ENCODE data around the gene AKAP8L.

The AKAP8L gene

DNA sequence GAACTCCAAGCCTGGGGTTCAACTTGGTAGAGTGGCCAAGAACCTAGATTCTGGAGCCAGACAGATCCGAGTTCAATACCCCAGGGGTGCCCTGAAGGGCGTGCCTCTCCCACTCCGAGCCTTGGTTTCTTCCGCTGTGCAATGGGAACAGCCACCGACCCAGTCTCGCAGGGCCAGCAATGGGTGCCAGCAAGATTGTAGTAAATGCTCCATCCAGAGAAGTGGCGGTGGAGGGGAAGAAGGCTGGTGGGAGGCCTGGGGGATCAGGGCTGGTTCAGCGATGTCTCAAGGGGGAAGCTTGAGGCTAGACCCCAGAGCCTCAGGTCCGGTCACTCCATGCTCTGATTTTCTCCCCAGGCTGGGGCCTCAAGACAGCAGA lies 26.4 kb upstream of the AKAP8L start:
- Mint-ChIP-seq H3K36me3 (ENCODE audit: low read depth) (peaks cover 4% of the 10 kb centered on the region), H3K4me3 (peak overlapping the region in 1 of 3 experiments; percentile 36), H3K4me1 (peaks cover 6% of the 10 kb centered on the region), H3K27me3 (ENCODE audit: low read depth) (peaks cover 4% of the 10 kb centered on the region), H3K27ac (no peak overlapping the region), H3K9me3 (no peaks in the 10 kb centered on the region)
- TF ChIP-seq, protein P1, sequence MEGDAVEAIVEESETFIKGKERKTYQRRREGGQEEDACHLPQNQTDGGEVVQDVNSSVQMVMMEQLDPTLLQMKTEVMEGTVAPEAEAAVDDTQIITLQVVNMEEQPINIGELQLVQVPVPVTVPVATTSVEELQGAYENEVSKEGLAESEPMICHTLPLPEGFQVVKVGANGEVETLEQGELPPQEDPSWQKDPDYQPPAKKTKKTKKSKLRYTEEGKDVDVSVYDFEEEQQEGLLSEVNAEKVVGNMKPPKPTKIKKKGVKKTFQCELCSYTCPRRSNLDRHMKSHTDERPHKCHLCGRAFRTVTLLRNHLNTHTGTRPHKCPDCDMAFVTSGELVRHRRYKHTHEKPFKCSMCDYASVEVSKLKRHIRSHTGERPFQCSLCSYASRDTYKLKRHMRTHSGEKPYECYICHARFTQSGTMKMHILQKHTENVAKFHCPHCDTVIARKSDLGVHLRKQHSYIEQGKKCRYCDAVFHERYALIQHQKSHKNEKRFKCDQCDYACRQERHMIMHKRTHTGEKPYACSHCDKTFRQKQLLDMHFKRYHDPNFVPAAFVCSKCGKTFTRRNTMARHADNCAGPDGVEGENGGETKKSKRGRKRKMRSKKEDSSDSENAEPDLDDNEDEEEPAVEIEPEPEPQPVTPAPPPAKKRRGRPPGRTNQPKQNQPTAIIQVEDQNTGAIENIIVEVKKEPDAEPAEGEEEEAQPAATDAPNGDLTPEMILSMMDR (IDR thresholded peaks at IDR 0.05; ENCODE audit: unreplicated experiment in 3 of 3) = no peak

DNA sequence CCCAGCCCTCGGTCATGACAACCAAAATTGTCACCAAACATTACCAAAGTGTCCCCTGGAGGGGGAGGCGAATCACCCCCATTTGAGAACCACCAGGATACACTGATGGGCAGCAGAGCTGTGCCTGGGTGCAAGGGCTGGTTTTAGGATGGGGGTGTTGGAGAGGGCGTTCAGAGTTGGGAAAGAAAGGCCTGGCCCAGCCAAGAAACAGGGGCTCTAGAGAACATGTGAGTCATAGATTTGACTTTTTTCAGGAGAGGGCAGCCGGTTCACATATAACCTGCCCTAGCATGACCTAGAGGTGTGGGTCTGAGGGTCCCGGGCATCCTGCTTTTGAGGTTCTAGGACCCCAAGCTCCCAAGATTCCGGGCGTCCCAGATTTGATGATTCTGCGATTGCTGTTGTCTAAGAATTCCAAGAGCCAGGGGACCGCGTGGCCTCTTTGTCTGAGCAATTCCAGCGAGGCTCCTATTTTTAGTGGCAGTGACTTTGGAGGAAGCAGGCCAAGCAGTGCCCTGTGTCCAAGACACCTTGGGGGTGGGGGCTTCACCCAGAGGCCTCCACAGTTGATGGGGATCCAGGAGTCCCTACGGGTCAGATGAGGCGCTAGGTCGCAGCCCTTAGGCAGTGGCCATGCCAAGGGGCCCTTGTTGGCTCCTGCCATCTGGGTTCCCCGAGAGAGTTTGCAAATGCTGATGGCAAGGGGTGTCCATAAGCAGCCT lies 25.9 kb upstream of the AKAP8L start:
- TF ChIP-seq, protein P1 (IDR thresholded peaks at IDR 0.05; ENCODE audit: unreplicated experiment in 3 of 3) = no peak
- H3K27ac Mint-ChIP-seq = no peak overlapping the region
- peaks cover 4% of the 10 kb centered on the region for H3K36me3 Mint-ChIP-seq (ENCODE audit: low read depth)
- H3K27me3 Mint-ChIP-seq (ENCODE audit: low read depth) = peaks cover 4% of the 10 kb centered on the region
- peaks cover 6% of the 10 kb centered on the region for H3K4me1 Mint-ChIP-seq
- H3K4me3 Mint-ChIP-seq = no peak overlapping the region
- no peaks in the 10 kb centered on the region for H3K9me3 Mint-ChIP-seq

DNA sequence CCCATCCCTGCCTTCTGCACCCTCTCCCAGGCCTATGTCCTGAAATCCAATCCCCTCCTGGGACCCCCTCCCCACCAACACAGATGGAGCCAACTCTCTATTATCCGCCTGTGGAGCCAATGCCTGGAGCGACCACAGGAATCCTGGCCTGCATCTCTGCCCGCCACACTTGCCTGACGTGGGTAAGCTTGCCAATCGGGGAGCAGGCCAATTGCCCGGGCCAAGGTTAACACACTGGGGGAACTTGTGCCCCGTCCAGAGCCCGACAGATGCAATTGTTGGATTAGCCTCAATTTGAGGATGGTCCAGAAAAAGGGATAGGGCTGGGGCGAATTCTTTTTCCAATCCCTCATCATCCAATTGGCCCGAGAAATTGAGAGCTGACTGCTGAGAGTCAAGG lies 25.1 kb upstream of the AKAP8L start:
- H3K36me3 Mint-ChIP-seq (ENCODE audit: low read depth) = peaks cover 4% of the 10 kb centered on the region
- H3K27ac Mint-ChIP-seq = no peak overlapping the region
- no peaks in the 10 kb centered on the region for H3K9me3 Mint-ChIP-seq
- TF ChIP-seq, protein P1 (IDR thresholded peaks at IDR 0.05; ENCODE audit: unreplicated experiment in 3 of 3) = no peak
- peaks cover 4% of the 10 kb centered on the region for H3K27me3 Mint-ChIP-seq (ENCODE audit: low read depth)
- H3K4me3 Mint-ChIP-seq = no peak overlapping the region
- H3K4me1 Mint-ChIP-seq = peaks cover 6% of the 10 kb centered on the region

DNA sequence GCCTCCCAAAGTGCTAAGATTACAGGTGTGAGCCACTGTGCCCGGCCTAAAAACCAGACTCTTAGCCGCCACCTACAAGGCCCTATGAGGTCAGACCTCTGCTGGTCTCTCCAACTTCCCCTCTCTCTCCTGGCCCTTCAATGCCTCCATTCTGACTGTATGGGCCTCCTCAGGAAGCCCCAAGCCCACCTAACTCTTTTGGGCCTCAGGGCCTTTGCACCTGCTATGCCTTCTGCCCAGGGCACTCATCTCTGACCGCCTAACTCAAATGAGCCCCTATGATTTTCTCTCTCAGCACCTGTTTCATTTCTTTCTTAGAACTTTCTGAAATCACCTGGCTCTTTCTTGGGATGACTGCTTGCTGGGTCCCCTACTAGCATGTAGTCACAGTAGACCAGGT lies 24.5 kb upstream of the AKAP8L start:
- H3K27me3 Mint-ChIP-seq (ENCODE audit: low read depth) = peaks cover 4% of the 10 kb centered on the region
- no peak overlapping the region for H3K27ac Mint-ChIP-seq
- no peak overlapping the region for H3K4me3 Mint-ChIP-seq
- TF ChIP-seq, protein P1 (IDR thresholded peaks at IDR 0.05; ENCODE audit: unreplicated experiment in 3 of 3) = no peak
- no peaks in the 10 kb centered on the region for H3K9me3 Mint-ChIP-seq
- peaks cover under 1% of the 10 kb centered on the region for H3K4me1 Mint-ChIP-seq
- H3K36me3 Mint-ChIP-seq (ENCODE audit: low read depth) = peaks cover 4% of the 10 kb centered on the region

DNA sequence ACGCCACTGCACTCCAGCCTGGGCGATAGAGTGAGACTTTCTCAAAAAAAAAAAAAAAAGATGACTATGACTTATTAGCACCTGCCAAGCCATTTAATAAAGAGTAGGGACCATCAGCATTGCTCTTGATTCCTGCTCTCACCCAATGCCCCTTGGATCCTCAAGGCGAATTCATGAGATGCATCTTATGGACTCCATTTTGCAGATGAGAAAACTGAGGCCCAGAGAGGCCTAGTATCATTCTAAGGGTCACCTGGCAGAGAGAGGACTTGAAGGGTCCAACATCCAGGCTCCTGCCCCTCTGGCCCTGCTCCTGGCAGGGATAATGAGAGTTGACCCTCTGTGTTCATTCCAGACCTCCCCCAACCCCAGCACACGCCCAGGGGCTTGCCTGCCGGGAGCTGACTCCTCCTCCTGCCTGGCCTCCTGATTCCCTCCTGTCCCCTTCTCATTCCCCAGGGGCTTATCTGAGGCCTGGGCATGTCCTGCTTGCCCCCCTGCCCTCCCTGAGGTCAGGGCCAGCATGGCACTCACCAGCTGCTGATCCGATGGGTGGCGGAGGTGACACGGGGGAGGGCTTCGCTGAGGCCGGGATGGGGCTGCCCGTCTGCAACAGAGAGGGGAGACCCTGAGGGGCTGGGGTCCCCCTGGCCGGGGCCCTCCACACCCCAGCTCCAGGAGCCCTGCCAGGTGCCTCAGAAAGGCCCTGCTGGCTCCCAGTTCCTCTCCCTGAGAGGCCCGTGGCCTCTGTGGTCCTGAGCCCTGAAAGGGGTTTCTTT lies 23.5 kb upstream of the AKAP8L start:
- no peaks in the 10 kb centered on the region for H3K9me3 Mint-ChIP-seq
- H3K4me1 Mint-ChIP-seq = no peaks in the 10 kb centered on the region
- TF ChIP-seq, protein P1 (IDR thresholded peaks at IDR 0.05; ENCODE audit: unreplicated experiment in 3 of 3) = no peak
- H3K27ac Mint-ChIP-seq = no peak overlapping the region
- H3K36me3 Mint-ChIP-seq (ENCODE audit: low read depth) = peaks cover 4% of the 10 kb centered on the region
- H3K4me3 Mint-ChIP-seq = no peak overlapping the region
- H3K27me3 Mint-ChIP-seq (ENCODE audit: low read depth) = peaks cover under 1% of the 10 kb centered on the region
